ENCODE measurements around the gene KCNJ16.
A peak's percentile ranks its signal among the peaks of the same experiment; 100 is the strongest.

The KCNJ16 gene

DNA sequence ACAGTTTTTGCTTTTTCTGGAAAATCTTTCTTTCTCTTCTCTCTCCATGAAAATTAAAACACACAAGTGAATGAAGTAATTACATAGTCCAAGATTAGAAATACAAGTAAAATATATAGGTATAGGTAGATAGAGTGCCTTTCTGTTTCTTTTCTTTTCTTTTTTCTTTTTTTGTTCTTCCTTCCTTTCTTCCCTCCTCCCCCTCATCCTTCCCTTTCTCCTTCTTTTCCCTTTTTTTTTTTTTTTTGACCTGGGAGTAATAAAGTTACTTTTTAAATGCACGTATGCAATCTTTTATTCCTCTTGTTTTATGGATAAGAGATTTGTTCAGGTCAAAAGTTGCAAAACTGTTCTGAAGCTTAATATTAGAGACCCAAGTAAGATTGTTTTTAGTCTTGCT is 59.8 kb downstream of the KCNJ16 start:
- no peak for DNase-seq

- no peak for DNase-seq
These were observed 61.1 kb downstream of the KCNJ16 start for GRCh38 chr17:70136131-70136530.

DNA sequence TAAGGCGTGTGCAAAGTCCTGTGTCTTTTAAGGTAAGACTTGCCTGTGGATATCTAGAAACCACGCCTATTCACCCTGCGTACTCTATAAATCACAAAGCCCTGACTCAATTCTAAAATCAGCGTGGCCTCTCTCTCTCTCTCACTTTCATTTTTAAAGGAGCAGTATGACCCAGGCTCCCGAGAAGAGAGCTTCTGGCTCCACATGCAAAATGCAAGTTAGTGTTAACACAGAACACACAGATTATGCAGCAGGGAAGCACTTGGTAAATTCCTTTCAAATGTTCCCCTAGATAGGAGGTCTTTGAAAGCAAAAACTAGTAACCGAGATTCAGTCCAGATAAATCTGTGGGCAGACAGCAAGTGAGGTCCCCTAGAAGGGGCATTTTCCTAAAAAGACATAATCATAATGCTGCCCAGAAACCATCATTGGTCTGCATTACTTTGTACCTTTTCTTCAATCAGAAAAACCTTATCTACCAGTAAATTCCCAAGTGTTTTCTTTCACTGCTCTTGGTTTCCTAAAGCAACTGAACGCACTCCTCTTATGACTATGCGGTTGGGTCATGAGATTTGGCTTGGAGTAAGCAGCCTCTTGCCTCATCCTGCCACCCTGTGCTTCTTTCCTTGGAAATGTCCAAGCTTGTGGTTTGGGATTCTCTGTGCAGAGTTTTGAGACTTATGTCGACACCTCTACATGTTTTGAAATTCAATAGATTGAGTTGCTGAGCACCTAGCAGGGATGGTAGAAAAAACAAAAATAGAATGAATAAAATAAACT is 62.6 kb downstream of the KCNJ16 start:
- DNase-seq: no peak

- DNase-seq: no peak
These were observed 63.4 kb downstream of the KCNJ16 start for GRCh38 chr17:70138291-70138865.

DNA sequence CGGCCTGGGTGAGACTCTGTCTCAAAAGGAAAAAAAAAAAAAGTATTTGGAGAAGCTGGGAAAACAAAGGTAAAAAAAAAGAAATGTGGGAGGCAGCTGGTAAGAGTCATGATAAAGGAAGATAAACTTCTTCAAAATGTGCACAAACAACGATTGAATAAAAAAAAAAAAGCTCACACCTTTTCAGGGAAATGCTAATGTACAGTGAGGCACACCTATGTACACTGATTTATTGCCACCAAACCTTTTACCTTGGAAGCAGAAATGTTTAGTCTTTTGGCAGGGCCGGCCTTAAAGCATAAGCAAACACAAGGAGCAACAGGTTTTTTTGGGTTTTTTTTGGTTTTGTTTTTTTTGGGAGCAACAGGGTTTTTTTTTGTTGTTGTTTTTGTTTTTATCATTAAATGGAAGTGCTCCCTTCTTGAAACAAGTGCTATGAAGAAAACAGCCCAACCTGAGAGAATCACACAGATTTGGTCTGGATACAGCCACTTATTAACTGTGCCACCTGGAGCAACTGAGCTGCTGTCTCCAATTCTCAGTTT is 64.5 kb downstream of the KCNJ16 start:
- no peak for DNase-seq

GRCh38 chr17:70144260-70144846 is 69.3 kb downstream of the KCNJ16 start:
- DNase-seq: no peak

DNA sequence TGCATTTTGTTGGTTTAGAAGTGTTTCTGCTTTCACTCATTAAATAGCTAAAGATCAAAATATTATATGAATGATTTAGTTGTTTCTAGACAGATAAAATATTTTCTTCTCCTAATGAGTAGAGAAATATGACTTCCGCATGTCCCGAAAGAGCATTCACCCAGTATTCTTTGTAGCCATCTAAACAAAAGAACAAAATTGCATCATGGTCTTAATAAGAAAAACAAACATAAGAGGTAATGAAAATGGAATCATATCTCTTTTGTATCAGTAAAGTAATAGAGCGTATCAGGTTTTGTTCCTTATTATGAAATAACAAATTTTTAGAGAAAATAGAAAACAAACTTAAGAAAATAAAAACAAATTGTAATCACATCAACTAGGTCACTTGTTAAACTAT is 78.2 kb downstream of the KCNJ16 start:
- DNase-seq: no peak

GRCh38 chr17:70157151-70157550 is 82.1 kb downstream of the KCNJ16 start:
- no peak for DNase-seq

DNA sequence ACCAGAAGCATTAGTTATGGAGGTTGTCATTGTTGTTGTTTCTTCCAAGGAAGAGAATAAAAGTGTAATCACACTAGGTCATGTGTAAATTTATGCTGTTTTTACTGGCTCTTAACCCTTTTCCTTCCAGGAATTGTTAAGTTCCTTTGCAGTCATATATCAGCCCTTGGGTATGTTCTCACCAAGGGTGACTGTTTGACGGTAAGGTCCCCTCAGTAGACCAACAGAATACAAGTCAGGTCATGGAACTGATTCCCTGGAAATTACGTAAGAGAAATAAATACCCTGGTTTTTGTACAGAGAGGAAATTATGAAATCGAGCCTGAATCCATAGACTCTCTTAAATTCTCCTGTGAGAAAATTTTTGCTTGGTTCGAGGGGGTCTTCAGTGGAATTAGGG is 83.2 kb downstream of the KCNJ16 start:
- no peak for DNase-seq

DNA sequence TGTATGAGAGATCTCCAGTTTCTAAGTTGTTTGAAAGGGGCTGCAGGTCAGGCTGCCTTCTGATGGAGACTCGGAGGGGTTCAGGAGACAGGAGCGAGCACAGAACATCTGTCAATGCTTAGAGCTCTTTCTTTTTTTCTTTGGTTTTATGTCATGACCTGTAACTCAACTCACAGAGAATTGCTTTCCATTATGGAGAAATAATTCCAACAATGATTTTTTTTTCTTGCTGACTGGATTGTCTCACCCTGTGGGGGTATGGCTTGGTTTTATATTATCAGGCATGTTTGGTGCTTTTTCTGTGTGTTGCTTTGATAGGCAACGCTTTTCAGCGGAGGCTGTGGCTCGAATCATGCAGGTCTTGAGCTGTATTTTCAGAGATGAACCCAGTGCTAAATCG is 83.6 kb downstream of the KCNJ16 start:
- DNase-seq: no peak

- DNase-seq: no peak
These were observed 85.0 kb downstream of the KCNJ16 start for GRCh38 chr17:70159980-70160379.

DNA sequence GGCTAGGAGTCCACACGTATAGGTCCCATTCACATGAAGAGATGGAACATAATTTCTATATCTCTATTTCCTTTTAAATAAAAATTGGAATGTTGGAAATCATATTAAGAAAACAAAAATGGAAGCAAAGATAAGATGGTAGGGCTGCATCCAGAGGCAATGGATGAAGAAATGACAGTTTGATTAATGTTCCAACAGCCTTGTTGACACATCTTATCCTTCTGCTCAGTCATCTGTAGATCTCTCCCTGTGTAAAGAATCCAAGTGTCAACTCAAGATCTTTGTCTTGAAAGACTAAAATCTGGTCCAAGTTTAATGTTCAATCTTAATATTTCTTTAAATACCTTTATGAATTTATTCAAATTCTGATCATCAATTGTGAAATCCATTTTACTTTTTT is 86.5 kb downstream of the KCNJ16 start:
- DNase-seq: no peak

GRCh38 chr17:70165383-70165782 is 90.4 kb downstream of the KCNJ16 start:
- DNase-seq: no peak

GRCh38 chr17:70166615-70167014 is 91.6 kb downstream of the KCNJ16 start:
- DNase-seq: no peak

DNA sequence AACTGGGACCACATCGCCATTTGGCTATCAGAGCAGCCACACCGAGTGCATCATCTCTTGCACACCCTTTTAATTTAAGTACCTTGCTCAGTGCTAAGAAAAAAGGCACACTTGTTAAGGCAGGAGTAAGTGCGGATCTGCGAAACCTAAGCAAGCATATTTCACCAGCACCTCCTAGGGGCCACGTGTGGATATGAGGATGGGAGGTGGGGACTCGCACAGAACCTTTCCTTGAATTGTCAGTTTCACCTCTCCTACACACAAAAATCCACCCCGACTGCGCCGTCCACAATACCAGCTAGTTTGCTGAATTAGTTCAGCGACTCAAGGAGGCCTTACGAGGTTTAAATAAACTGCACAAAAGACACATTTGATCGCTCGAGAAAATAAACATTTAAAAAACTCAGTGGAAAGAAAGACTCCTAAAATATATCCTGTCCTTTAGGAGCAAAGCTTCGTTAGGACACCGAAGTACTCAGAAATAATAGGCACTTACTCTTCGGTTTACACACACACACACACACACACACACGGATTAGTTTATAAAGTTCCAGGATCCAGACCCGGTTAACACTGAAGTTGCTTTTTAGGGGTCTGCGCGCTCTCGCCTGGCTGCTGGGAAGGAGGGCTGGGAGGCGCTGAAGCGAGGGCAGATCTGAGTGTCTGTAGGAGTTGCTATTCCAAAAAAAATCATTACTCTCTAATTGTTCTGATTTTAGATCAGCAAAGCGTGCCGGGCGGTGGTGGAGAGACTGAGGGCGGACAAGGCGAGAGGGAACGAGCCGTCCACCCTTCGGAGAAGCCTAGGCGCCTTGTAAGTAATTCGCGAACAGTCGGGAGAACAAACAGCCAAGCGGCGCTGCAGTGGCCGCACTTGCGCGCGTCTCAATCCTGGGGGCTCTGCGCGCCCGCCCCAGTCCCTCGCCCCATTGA is 93.3 kb downstream of the KCNJ16 start:
- DNase-seq: peak; percentile 30

DNA sequence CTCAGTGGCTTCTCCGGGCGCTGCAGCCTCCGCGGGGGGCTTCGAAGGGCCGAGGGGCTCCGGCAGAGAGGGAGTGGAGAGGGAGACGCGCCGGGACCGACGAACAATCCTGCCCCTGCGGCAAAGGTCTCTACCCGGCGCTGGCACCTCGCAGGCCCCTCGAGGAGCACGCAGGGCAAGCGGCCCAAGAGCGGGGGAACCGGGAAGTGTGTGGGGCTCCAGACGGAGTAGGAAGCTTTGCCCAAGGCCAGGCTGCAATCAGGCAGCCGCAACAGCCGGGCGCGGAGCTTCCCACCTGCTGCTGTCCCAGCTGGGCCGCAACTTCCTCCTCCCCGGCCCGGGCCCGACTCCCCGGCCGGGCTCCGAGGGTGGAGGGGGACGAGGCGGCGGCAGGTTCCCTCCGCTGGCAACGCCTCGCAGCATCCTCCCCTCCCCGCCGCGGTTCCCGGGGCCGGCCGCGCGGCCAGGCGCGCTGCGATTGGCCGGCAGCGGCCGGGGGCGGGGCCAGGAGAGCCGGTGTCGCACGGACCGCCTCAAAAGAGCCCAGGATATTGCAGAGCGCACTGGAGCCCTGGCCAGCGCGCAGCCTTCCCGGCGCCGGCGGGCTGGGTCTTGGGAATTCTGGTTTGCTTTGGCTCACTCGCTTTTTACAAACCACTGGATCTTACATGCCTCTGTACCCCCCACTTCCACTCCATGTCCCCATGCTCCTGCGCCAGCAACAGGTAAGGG is 94.1 kb downstream of the KCNJ16 start, which contains the start of gene KCNJ2:
TSS of gene KCNJ2 (plus strand) at position 556 of the 732 bp plus-strand sequence. CDS start 5,508 bp downstream, outside the sequence.
- peak; percentile 75 for DNase-seq

DNA sequence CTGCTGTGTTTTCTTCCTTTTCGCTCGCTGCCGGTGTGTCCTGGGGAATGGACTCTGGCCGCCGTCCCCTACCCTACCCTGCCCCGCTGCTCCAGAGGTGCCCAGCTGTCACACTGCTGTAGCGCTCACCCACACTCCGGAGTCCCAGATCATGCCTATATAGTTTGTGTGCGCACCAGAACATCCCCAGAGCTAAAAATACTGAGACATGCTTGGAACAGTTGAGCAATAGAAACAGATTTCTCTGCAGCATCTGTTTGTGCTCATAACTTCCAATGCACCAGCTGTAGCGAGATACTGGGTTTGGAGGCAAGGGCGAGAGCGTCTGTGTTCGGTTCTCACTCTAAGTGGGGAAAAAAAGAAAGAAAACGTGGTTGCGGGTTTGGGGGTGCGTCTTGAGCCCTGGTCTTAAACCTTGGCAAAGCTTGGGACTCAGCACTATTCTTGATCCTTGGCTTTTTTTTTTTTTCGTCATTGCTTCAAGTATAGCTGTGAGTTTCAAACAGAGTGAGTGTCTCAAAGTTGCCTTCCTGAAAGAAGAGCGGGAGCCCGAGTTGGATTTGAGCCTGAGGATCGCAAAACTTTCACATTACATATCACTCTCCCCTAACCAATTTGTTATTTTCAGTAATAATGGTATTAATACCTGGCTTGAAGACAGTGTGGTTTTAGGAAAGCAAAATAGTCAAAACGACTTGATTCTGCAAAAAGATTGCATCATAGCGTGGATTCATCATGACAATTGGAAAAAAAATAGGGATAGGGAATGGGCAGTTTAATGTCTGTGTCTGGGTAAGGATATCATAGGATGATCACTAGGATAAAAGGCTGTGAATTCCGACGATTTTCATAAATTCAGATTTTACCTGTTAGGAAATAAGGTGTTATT is 94.9 kb downstream of the KCNJ16 start:
- DNase-seq: no peak

GRCh38 chr17:70171159-70171558 is 96.1 kb downstream of the KCNJ16 start:
- no peak for DNase-seq

DNA sequence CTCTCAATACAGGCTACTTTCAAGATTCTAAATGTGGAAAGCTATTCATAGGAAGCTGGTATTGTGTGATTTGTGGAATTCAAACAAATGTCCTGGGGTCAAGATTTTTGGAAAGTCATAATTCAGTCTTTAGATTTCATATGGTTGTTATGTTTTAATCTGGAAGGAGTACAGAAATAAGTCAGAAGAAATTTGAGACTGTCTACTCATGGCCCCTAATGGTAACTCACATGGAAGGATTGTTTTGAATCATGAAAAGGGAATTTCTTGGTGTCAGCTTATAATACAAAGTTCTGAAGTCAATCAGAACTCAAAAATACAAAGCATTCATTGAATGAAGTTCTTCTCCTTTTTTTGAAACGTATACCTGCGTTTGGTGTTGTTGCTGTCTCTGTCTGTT is 97.4 kb downstream of the KCNJ16 start:
- no peak for DNase-seq

GRCh38 chr17:70172923-70173322 is 97.9 kb downstream of the KCNJ16 start:
- no peak for DNase-seq

DNA sequence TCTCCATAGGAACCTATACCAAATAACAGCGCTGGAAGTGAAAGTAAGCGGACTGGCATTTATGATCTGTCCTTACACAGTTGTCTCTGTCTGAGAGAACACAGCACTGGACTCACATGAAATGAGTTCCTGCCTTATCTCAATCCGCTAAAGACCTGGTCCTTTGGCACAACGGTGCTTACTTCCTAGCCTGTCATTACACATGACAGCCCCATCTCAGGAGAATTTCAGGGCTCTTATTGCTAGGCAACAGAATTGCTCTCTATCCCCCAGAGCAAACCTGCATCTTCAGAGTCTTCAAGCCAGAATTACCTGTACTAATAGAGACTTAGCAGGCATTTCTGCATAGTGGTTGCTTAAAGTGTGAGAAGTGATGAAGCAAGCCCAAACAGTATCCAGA is 98.7 kb downstream of the KCNJ16 start:
- no peak for DNase-seq

Data from NCI-H146 (cell line).